HT-29 (cell line): ENCODE data around the gene NAP1L5. TPM values are rescaled to one million over a fixed set of nuclear protein-coding genes. Genes with fewer than 3 reads are reported as not detected.

Experiments used
- DNase-seq: peaks from one replicate; pipeline ENCODE4 v3.0.0-alpha.2; 2015; ENCODE audit warnings: low spot score
- total RNA-seq: library from RNA; depleted of rRNA; stranded (reverse); fragments of >200 nt; shearing (Covaris generic); gene quantifications from 2 replicates; pipeline ENCODE4 v1.2.3, GENCODE V29; 2014; rRNA removed

The NAP1L5 gene, protein sequence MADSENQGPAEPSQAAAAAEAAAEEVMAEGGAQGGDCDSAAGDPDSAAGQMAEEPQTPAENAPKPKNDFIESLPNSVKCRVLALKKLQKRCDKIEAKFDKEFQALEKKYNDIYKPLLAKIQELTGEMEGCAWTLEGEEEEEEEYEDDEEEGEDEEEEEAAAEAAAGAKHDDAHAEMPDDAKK
- 1.8 and 2.0 TPM in 2 replicates for total RNA-seq

DNA sequence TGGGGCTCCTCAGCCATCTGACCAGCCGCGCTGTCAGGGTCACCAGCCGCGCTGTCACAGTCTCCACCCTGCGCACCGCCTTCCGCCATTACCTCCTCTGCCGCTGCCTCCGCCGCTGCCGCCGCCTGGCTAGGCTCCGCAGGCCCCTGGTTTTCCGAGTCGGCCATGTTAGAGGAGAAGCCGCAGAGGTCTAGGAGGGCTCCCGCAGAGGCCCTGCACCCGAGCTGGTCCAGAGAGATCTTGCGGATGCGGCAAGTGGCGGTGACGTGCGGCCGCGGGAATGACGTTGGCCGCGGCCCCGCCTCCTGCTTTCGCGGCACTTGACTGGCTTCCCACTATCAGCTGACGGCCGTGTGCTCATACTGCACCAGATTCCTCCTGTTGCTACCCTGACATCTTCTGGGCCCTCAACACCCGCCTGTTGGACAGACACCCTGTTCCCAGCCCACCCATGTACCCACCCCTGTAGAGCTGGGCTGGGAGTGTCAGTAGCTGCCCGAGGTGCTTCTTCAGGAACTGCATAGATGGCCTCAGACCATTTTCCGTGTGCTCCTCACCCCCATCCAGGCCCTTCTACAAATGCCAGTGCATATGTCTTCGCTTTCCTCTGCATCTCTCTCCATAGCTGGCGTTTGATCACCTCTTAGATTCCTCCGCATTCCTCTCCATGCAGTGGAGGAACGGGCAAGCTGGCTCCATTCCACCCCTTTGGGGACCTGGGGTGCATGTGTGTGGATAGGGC is at the start of gene NAP1L5:
NAP1L5 (minus strand) TSS at position 242 of the 742 bp plus-strand sequence; CDS start at position 167, 75 bp downstream.
- DNase-seq: peak; percentile 44

DNA sequence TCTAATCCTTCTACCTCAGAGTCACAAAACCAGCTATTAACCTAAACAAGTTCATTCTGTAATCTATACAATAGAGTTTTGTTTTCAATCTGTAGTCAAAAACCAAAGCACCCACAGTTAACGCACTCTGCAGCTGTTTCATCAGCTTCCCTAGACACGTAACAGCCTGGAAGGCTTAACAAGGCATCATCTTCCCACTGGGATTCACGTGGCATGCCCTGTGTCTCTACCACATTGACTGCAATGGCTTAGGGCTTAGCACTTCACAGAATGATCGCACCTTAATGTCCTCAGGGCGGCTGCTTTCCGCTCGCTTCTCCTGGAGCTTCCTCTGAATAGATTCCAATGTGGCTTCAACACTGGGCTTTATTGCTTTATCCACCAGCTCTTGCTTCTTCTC is 49.7 kb upstream of the NAP1L5 start:
- DNase-seq: no peak

DNA sequence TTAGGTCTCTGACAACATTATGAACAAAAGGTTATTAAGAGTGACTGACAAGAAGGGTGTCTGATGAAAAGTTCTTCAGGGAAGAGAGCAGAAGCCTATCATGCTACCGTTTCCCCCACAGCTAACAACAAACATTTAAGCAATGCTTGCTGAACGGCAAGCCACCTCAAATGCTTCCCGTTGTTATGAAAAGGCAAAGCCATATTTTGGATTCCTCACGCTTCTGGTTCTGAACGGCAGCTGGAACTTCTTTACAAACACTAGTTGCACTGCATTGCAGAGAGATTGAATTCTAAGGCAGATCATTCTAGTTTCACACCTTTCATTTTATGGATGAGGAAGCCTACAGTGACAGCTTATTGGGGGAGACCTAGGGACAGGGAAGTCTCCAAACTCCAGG is 48.6 kb upstream of the NAP1L5 start:
- DNase-seq: no peak

DNA sequence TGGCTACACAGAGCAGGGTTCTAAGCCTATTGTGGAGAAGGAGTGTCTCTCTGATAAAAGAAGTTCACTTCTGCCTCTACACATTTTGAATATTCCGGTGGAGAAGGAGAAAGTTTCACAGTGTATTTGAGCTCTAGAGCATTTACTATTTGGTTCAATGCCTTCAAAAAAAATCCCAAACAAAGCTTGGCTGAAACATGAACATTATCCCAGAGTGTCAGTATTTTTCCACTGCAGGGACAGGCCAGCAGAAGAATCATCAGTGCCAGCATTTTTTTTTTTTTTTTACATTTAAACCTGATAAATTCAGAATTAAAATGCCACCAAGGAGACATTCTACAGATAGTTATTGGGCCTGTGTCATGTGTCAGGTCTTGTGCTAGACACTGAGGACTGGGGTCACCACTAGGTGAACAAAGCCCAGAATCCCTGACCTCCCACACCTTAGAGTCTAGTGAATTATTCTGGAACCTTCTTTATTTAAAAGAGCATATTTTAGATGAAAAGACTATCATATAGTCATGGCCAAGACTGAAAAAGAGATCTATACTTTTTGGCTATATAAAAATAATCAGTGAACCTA is 48.0 kb upstream of the NAP1L5 start:
- no peak for DNase-seq

DNA sequence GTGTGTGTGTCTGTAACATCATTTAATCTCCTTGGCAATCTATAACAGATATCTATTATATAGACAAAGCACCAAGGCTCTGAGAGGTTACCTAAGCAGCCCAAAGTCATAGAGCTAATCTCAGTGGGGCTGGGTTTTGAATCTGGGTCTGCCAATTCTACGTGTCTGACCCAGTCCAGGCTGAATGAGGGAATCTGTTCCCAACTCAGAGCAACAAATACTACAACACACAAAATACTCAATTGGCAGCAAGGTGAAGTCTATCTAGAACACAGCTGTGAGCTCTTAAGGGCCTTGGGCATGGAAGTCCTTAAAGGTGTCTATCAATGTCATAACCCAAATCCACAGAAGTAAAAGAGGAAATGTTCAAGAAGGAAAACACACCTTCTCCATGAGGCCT is 47.5 kb upstream of the NAP1L5 start:
- DNase-seq: no peak

DNA sequence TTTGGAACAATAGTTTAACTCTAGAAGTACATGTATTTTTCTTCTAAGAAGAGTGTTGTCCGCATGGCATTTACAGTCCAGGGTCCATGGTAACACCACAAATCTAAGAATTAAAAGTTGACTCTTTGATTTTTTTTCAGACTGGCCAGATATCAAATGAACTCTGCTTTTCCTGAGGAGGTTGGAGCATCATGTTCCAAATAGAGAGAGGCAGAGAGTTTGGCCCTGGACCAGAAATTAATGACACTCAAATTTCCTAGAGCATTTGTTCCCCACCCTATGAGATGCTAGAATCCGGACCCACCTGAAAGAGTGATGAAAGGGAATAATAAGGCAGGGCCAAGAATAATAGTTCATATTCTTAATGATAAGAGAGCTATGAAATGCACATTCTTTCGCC is 47.0 kb upstream of the NAP1L5 start:
- no peak for DNase-seq

DNA sequence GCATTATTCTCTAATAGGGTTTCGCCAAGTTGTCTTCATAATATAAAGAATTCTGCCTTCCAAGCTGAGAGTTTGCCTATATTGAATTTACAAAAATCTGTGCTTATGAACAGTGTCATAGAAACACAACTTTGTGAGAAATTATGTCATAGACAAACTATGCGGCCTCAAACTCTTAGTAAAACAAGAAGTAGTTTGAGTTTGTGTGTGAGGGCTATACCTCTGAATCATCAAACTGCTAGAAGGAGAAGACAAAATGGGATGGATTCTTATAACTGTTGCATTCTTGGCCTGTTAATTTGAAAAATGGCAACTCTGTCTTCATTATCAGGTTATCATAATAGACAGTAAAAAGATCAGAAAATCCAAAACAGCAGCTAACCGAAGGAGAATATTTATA is 46.1 kb upstream of the NAP1L5 start:
- DNase-seq: no peak

DNA sequence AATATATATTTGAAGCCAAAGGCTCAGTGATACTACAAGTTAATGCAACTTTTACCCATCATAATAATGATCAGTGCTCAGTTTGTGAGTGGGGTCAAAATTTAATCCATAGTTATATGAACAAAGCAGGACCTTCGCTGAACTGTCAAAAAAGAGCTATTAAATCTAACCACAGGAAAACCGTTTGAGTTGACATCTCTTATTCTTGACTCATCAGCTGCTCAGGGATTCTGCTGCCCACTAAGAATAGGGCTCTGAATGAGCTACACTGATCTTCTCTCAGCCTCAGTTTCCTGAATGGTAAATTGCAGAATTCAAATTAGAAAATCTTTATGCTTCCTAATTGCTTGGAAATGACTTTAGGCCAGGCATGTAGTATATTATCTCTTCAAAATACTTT is 44.9 kb upstream of the NAP1L5 start:
- DNase-seq: no peak

DNA sequence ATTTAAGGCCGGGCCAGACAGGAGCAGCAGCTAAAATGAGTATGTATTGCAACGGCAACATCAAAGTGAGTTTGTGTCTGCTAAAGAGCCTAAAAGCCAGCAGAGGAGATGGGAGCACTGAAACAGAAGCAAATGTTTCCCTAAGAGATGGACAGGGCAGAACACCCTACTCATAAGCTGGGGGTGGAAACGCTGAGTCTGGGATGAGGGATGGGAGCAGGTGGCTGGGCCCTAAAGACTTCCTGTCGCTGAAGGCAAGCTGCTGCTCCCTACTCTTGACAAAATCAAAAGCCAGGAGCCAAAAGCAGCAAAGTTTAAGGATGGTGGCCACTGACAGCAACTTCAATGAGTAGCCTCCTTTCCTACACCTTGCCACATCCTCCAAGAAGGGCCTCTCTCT is 40.6 kb upstream of the NAP1L5 start:
- DNase-seq: no peak

DNA sequence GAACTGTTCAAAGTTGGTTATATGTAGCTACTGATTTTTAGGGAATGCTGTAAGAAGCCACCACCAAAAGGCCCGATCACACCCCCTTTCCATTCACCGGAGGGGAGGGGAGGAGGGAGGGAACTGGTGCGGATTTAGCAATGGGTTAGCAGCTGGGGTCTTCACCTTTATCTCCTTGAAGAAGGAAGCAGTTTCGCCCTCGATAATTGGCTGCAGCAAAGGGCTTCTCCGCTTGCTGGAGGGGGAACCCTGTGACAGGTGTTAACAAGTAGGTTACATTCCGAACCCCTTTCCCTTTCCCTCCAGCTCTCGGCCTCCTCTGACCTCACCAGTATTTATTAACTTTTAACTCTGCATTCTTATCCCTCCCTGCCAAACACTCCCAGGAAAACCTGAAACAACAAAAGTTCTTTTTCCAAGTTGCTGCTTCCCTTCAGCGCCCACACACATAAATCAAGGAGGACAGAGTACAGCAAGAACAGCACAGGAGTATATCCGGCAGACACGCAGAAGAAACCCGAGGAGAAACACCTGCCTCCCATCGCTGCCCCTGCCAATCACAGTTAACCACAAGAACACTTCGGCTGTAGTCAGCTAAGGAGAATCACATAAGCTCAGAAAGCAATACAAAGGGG is 39.8 kb upstream of the NAP1L5 start:
- DNase-seq: peak; percentile 81

DNA sequence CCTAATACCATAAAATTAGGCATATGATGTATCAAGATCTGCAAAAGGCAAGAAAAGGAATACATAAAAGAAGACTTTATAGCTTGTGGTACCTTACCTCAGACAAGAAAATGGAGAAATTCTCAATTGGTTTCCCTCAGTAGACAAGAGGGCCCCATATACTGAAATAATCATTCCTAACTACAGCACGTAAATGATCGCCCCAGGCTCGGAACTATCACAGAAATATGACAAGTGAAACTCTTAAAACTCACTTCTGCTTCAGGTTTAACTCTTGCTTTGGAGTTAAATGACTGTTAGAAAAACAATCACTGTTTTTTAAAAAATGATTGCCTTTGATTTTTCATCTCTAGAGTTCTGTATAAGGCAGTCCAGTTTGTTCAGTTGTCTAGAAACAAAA is 38.6 kb upstream of the NAP1L5 start:
- no peak for DNase-seq

DNA sequence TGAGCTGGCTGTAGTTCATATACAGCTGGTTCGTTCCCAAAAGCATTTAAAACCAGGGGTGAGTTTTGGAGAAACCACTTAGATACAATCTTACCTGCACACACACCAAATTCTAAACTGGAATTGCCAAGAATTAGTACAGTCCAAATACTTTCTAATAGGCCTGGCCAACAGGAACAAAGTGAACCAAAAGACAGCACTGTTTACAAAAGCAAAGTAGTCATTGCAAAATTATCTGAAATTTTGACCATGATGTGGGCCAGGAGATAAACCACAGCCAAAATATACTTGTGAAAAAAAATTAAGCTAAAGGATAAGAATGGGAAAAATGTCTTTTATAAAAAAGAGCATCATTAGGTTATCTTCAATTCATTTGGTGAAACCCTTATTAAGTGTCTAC is 37.9 kb upstream of the NAP1L5 start:
- DNase-seq: no peak

DNA sequence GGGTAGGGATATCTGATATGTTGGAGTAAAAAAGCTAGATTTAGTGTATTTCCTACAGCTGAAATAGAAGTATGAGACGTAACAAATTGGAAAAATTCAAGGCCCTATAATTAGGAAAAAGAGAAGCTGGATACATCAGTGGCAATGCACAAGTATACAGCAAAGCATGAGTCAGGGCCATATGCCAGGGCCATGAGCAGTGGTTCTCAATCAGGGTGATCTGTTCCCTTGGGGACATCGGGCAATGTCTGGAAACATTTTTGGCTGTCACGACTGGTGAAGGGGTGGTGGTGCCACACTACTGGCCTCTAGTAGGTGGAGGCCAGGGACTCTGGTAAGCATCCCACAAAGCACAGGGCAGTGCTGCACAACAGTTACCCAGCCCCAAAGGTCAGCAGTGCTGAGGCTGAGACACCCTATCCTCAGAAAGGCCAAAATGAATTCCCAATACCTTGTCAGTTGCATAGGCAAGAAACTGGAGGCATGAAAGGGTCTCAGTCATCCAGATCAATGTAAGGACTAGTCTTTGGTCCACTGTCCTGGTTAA is 36.8 kb upstream of the NAP1L5 start:
- no peak for DNase-seq

DNA sequence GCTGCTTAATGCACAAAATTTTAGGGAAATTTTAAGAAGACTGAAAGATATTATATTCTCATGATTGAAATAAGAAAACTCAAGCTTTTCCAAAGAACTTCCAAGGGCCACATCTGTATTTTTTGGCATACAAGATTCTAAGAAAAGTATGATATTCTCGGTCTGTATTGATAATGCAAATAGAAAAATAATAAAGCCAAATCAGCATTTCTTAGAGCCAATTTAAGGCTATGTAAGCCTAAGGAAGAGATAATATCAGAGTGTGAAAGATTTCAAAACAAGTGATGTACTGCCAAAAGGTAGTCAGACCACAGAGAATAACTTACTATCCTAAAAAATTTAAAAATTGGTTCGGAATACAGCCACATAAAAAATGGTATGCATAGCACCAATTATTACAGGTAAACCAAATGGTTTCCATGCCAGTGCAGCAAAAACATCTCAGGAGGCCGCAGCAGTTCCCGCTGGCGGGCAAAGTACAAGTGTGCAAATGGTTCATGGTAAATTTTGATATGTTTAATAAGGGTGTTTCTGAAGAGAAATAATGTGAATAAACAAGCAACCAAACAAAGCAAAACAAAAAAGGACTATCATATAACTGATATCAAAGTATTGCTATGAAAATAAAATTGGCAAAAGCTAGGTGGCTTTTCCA is 35.2 kb upstream of the NAP1L5 start:
- DNase-seq: no peak

DNA sequence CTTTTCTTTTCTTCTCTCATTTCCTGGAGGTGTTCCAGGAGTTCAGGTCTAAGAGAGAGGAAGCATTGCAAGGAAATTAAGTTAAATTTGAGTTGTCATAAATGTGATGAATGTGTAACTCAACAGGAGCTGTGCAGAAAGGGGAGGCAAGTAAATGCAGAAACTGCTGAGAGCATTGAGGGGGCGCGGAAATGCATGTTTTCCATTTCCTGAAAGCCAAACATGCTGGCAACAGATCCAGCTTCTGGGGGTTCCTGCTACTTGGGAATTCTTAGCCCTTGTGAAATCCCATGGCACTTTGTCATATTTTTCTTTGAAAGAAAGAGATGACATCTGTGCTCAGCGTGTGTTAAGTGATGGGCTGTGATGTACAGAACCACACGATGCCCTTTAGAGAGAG is 33.8 kb upstream of the NAP1L5 start:
- no peak for DNase-seq

DNA sequence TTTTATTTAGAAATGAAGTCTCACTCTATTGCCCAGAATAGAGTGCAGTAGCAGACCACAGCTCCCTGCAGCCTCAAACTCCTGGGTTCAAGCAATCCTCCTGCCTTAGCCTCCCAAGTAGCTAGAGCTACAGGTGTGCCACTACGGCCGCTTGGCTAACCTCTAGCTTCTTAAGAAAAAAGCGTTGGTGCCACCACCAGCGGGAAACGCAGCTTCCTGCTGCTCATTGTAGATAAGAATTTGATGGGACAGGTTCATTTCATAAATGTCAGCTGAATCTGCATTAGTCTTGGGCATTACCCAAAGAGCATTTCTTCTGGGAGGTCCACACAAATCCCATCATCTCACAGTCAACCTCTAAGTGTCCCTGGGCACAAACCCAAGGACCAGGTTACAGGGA is 33.2 kb upstream of the NAP1L5 start:
- DNase-seq: no peak

DNA sequence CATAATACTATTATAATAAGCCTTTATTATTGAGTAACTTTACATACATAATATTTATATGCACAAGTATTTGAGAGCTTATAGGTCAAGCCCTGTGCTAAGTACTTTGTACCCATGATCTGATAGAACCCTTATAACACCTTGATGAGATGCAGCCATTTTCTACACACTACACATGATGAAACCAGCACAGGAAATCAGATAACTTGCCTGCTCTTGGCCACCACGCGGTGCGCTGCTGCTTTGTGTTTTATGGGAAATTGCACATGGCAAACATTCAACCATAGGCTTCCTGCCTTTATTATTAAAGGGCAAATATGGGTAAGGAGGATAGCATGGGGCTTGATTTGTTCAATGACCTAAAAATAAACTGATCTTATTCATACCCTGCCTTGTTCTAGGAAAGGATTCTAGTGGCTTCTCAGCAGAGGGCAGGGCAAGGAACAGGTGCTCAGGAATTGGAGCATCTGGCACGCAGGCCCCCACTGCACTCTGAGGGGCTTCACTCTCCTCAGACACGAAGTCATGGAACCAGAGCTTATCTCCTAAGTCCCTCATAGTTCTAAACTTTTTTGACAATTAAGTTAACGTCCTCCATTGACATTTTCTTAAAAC is 31.6 kb upstream of the NAP1L5 start:
- DNase-seq: no peak

DNA sequence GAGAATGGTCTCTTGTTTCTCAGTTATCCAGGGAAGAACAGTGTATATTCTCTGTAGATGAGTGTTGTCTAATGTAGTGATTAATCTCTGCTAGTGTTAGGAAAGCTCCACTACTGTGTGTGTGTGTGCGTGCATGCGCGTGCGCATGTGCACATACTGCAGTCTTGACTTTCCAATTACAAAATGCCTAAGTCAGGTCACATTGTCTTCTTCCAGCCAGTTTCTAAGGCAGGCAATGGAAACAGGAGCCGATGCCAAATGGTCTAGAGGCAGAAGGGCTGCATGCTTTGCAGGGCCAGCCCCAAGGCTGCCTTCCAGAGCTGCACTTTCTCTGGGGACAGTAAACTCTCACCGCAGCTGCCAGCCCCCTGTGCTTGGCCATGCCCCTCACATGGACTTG is 30.5 kb upstream of the NAP1L5 start:
- DNase-seq: no peak

DNA sequence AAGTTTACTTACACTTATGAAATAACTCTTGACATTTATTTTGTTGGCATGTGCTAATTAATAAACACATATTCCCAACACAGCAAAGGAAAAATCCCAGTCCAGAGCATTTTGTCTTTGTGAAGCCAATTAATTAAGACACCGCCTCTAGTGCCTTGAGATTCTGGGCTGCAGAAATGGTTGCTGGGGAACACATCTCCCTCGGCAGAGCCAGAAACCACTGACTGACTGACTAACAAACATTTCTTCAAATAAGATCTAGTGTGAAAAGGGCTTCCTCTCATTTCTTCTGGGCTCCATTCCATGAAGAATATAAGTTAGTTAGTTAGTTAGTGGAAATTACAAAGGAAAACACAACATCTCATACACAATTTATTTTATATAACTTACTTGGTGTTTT is 28.4 kb upstream of the NAP1L5 start:
- DNase-seq: no peak

DNA sequence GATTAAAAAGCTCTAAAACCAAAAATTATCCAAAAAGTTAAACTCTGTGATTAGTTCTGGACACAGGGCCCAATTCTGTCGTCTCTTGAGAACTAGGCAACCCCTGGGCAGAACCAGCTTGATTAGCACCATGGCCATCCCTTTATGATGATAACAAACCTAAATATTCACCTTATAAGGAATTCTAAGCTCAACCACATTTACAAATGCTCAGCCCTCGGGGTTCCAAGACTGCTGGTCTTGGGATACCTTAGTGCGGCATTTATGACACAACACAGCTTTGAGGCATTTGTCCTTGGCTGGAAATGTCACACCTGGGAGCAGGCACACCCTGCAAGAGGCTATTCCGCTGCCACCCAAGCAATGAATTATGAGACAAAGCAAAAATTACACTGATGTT is 27.5 kb upstream of the NAP1L5 start:
- no peak for DNase-seq

DNA sequence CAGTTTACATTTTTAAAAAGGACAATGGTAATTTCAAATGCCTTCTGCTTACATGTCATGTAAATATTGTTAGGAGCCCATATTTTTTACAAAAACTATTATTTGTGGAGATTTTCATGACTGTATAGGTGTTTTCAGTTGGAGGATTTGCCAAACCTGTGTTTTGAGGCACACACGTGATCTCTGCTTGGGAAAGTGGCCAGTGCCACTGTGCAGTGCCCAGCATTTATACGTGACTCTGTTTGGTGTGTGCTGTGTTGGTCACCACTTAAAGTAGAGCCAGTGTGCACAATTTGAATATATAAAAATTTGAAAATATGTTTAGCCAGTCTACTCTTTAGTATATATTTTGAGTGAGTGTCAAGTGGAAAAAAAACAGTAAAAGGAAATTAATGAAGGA is 26.8 kb upstream of the NAP1L5 start:
- no peak for DNase-seq
